Activated CD4-positive, alpha-beta T cell treated with anti-CD3 and anti-CD28 coated beads for 1 hour (primary cell): ENCODE measurements around the gene ELMOD1.
A peak's percentile ranks its signal among the peaks of the same experiment; 100 is the strongest.

Experiments used
- DNase-seq: peaks from one replicate; pipeline ENCODE4 v3.0.0-alpha.2; 2020

ELMOD1 gene

DNA sequence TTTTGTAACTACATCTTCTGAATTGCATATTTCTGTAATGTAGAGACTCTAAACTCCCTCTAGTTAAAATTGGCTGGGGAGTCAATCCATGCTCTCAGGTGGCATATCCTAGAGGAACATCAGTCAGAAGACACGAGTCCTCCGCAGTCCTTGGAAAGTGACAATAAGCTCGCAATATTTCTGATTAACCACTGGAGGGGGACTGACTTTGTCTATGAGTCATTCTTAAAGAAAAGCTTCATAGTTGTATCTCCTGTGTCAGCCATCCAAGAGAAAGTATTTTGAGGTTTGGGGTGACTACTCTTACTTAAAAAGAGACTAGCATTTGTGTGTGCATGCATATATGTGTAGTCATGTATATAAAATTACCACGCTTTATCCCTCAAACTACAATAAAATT, 60.7 kb downstream of the ELMOD1 start:
- DNase-seq, result no peak

DNA sequence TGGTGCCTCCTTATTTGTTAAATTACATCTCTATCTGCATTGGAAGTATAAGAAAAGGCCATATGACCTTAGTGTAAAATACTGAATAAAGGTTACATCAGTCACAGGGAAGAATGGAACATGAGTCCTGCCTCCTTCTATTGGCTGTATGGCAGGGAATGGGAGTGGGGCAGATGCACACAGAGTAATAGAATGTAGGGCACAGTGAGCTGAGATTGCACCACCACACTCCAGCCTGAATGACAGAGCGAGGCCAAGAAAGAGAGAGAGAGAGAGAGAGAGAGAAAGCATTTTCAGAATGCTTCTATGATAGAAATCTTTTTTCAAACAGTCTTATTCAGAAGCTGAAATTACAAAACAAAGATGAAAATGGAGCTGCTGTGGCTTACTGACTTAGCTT, 62.1 kb downstream of the ELMOD1 start:
- no peak for DNase-seq

GRCh38 chr11:107655602-107656001, 64.7 kb downstream of the ELMOD1 start:
- no peak for DNase-seq

DNA sequence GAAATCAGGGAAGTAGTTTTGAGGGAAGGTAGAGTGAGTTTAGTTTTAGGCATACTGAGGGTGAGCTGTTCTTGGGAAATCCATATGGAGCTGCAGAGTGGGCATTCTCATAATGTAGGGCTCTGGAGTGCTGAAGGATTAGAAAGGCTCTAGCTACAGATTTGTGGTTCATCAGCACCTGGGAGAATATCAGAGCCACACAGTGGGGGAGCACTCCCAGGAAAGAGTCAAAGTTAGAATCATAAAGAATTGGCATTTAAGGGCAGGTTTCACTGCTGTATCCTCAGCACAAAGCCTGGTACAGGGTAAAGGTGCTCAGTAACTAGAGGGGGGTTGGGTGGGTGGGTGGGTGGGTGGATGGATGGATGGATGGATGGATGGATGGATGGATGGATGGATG, 68.4 kb downstream of the ELMOD1 start:
- no peak for DNase-seq

DNA sequence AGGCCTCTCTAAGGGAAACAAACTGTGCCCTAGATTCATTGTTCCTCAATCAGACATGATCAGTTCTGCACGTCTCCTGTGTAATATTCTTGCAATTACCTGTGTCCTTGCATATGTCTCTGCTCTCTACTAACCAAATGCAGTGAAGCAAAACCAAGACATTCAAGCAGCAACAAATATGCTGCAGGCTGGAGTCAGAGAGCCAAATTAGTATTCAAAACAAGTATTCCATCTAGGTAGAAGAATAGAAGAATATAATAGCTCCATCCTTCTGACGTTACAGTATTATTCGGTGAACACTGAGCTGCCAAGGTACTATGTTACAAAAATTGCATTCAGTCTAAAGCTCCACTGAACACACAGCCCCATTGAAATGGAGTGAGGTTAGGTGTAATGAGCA, 69.1 kb downstream of the ELMOD1 start:
- DNase-seq, result no peak

- no peak for DNase-seq
Measured at GRCh38 chr11:107661656-107662055, 70.7 kb downstream of the ELMOD1 start.

DNA sequence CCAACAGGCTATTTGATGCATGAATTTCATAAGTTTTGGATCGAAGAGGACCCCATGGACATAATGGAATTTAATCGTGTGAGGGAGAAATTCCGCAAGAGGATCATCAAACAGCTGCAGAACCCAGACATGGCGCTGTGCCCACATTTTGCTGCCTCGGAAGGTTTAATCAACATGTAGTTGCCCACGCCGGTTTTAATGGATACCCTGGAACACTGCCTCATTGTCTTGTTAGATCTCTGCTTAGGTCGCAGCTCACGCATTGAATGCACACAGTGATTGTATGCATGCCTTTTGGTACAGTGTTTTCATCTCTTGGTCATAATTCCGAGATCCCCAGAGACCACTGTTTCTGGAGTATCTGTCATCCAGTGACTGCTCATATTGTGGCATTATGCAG, 74.1 kb downstream of the ELMOD1 start:
- DNase-seq, result no peak

DNA sequence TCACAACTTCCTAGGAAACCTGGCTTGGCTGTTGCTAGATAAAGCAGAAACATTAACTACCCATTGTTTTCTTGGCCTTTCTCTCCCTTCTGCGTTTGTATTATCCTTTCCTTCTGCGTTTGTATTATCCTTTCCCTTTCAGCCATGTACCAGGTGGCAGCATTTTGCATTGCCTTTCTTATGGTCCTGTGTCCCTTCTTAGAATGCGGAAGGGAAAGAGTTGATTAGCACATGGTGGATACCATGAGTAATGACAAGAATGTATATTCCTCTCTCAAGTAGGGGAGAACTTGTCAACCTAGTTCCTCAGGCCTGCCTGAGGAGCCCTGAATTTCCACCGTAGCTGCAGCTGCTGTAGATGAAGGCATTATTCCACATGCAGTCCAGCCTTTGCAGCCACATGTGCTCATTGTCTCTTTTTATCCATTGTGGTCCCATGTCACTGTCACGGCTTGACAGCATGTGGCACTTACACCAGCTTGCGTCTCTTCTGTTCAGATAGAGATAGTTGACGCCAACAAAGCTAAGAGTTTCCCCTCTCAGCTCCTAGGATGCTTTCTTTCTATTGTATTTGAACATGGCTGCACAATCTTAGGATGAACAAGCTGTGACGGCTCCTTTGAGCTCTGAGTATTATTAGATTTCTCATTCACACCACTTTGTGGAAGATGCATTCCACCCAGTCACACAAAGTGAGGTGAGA, 76.1 kb downstream of the ELMOD1 start:
- DNase-seq, result no peak

GRCh38 chr11:107669191-107669740, 78.3 kb downstream of the ELMOD1 start:
- DNase-seq, result no peak

- no peak for DNase-seq
Measured at GRCh38 chr11:107669893-107670601, 79.1 kb downstream of the ELMOD1 start.

DNA sequence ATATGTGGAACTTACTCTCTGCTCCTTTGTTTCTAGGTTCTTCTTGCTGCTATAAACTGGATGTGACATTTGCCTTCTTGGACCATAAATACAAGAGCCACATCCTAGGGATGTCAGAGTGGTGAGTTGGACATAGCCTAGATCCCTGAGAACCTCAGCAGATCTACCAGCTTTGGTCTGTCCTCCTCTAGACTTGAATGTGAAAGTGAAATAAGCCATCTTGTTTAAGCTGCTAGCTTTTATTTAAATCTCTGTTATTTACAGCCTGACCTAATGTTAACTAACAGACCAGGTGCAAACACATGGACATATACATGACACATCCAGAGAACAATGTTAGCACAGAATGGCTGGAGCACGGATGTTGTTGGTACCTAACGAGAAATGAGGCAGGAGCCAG, 85.0 kb downstream of the ELMOD1 start:
- no peak for DNase-seq

DNA sequence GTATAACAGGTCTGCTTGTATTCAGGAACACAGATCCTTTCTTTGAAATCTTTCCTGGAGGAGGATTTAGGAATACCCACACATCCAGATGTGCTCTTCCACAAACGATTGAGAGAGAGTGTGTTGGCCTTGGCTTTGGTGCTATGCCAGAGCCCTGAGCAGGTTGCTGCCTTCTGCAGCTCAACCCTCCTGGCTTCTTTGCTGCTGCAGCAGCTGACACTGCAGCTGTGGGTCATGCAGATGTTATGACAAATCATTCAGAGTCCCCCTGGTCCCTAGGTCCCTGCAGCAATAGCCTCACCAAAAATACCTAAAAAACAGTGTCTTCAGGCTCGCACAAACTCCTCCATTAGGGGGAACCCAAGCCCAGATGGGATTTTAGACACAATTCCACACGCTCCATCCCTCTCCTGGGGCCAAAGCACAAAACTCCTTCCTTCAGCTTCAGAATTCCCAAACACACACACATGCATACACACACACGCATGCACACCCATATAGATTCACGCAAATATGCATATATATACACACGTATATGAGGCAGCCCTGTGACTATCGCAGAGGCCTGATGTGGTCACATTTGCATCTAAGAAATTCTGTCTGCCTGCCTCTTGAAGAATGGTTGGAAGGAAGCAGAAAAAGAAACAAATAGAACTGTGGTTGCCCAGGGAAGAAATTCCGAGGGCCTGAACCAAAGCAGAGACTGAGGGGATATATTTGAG, 85.5 kb downstream of the ELMOD1 start:
- no peak for DNase-seq

DNA sequence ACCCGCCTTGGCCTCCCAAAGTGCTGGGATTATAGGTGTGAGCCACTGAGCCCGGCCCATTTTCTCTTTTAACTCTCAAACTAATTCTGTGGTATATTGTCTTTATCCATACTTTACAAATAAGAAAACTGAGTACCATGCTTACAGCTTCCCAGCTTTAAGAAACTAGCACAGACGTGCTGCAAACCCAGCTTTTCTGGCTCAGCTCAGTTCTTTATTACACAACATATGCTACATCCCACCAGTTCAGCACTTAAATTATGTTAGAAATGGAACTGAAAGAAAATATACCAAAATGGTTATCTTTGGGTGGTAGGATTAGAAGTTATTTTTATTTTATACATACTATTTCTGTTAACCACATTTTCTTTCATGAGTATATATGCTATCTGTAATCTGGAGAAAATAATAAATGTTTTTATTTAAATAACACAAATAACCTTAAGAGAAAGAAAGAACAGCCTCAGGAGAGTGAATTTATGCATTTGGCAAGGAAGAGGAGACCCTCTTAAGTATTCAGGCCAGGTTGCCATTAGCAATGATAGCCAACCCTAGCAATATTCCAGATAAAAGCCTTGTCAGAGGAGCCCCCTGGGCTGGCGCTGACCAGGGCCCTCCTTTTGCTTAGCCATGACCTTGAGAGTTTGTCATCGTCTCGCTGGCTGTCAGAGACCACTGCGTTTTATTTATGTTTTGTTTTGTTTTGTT, 87.1 kb downstream of the ELMOD1 start:
- DNase-seq, result no peak

- DNase-seq, result no peak
Measured at GRCh38 chr11:107678632-107678971, 87.7 kb downstream of the ELMOD1 start.

DNA sequence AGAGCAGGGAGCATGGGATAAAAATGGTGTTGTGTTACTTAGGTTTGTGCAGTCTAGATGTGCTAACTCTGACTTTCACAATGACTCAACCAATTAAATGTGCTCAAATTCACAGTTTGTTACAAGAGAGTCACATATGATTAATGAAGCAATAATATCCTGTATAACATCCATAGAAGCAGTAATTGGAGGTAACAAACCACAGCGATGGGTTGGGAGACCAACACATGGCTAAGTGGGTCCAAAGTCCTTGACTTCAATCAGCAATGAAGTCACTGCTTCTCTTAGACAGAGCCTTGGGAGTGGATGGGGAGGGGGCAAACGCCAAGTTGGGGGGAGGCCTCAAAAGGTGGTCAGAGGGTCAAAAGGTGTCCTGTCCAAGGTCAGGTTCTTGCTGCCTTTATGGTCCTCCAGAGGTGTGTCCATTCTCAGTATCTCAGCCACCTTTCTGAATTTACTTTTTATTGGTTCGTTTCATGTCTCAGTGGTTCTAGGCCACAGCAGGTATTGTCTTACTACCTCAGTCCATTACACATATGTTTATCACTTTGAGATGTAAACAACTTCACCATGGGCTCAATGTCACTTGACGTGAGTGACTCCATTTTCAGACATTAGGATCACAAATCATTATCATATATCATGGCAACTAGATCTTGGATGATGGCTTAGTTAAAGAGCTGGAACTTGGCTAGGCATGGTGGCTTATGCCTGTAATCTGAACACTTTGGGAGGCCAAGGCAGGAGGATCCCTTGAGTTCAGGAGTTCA, 88.5 kb downstream of the ELMOD1 start:
- no peak for DNase-seq

DNA sequence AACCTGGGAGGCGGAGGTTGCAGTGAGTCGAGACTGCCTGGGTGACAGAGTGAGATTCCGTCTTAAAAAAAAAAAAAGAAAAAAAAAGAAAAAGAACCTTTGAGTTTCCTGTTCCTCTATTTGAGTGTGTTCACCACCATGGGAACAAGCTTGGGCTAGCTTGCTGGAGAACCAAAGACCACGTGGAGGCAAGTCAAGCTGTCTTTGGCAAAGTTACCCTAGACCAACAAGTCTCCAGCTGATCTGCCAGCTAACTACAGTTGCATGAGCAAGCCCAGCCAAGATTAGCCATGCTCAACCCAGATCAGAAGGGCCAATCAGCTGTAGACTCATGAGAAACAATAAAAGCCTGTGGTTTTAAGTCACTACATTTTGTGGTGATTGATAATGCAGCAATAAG, 91.2 kb downstream of the ELMOD1 start:
- DNase-seq, result no peak

GRCh38 chr11:107682572-107682971, 91.6 kb downstream of the ELMOD1 start:
- no peak for DNase-seq

- DNase-seq, result no peak
Measured at GRCh38 chr11:107683061-107683460, 92.1 kb downstream of the ELMOD1 start.

DNA sequence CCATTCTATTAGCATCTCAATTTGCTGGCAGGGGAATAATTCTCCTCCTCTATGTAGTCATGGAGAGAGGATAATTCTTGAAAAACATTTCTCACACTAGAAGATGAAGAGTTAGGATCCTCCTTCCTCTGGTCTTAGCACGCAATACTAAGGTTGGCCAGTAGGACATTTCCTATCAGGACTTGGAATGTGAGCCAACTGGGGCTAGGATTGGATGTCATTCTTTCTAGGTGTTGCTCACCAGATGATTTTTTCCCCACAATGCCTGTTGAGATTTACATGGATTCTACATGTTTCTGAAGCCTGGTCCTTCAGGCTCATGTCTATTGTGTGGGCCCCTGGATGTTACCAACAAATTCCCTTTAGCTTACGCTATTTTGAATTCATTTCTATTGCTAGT, 92.9 kb downstream of the ELMOD1 start:
- no peak for DNase-seq

GRCh38 chr11:107688322-107688918, 97.5 kb downstream of the ELMOD1 start:
- no peak for DNase-seq

DNA sequence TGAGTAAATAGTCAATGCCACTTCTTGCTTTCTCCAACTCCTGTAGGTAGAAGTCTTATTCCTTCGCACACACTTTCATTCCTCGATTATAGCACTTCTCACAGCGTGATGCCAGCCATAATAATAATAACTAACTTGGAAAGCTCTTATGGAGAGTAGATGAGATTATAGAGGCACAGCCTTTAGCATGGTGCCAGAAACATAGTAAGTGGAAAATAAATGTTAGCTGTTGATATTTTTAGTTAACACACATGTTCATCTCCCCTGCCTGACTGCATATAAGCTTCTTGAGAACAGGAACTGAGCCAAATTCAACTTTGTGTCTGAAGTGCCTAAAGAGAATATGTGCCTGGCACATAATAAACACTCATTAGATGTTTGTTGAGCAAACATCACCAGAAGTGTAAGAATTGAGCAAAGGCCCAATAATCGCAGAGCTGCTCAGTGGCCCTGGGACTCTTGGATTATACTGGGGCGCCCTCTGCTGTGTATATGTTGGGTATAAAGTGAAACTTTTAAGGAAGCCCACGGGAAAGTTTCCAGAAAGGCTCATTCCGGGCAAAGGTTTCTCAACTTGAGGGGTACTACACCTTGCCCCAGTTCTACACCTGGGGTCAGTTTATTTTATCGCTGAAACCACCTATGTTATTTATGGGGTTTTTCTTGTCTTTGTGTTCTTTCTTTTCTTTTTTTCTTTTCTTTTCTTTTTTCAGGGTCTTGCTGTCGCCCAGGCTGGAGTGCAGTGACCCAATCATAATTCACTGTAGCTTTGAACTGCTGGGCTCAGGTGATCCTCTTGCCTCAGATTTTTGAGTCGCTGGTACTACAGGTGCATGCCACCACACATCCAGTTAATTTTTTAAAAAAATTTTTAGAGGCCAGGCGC, 98.6 kb downstream of the ELMOD1 start:
- DNase-seq, result peak; percentile 20
